NCI-H187 treated with DMSO at 0.1 percent for 48 hours (cell line): Measurements from ENCODE around the gene TTBK2.
"Not testable (repeated sequence)": the region's sequence is repeated elsewhere in the genome, so short reads cannot be mapped to it uniquely, and the experiment has no call there.

Experiments used
- DNase-seq: peaks from one replicate; lab custom pipeline; 2025; lab: John Stamatoyannopoulos, UW

TTBK2 gene

DNA sequence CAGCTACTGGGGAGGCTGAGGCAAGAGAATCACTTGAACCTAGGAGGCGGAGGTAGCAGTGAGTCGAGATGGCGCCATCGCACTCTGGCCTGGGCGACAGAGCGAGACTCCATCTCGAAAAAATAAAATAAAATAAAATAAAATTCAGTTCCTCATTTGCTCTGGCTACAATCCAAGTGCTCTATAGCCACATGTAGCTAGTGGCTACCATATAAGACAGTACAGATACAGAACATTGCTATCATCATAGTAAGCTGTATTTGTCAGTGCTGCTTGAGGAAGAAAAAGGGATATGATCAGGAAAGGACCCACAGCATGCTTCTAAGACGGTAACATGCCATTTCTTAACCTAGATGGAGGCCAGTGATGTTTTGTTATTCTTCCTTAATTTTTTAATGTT lies 95.0 kb downstream of the TTBK2 start:
- DNase-seq: no peak

DNA sequence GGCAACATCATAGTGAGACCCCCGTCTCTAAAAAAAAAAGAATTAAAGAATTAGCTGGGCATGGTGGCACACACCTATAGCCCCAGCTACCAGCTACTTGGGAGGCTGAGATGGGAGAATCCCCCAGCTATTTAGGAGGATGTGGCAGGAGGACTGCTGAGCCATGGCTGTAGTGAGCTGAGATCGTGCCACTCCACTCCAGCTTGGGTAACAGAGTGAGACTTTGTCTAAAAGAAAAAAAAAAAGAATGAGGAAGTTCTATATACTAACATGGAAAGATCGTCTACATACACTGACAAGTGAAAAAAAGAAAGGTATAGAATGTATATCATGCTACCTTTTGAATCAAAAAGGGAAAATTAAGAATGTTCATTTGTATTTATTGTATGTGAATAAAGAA lies 99.8 kb downstream of the TTBK2 start:
- no peak for DNase-seq

DNA sequence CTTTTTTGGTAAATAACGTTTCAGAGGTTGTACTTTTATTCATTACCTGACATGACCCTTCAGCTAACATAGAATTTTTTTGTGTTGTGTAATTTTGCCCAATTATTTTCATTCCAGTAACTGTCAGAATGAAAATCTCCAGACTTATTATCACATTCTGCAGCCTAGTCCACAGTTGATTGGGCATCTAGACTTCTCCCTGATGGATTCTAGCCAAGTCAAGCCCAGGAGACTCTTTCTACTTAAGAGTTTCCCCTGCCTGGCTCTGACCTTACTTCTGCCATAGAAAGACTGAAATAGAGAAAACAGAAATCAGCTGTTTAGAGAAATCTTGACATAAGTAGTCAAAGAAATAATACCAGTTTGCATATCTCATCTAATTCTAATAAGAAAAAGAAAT lies 100.8 kb downstream of the TTBK2 start:
- no peak for DNase-seq

DNA sequence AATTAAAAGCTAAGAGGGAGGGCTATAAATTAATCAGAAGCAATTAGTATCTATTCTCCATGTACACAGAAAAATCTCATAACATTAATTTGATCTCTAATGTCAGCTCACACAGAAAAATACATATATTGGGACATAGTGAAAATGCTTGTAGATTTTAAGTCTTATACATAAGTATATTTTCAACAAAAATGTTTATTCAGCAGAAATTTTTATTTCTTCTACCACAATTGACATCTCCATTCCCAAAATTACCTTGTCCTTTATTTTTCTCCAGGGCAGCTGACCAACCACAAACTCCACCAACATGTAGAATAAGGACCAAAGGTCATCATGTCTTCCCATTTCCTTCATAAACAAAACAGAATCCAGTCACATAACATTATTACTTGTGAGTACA lies 109.1 kb downstream of the TTBK2 start:
- no peak for DNase-seq

DNA sequence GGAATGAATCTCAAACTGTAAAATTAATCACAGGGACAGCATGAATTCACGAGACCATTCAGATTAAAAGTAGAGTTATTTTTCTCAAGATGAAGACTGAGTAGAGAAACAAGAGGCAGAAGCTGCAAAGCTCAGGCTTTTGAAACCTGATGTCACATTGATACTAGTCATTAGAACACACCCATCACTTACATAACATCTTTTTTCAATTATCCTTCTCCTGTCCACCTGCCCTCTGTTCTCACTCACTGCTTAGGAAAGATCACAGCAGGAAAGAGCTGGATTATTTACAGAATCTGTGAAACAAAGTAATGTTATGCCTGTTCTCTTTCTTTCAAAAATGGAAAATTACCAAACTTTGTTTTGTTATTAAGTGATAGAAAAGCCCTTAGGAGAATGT lies 111.7 kb downstream of the TTBK2 start:
- DNase-seq: no peak

DNA sequence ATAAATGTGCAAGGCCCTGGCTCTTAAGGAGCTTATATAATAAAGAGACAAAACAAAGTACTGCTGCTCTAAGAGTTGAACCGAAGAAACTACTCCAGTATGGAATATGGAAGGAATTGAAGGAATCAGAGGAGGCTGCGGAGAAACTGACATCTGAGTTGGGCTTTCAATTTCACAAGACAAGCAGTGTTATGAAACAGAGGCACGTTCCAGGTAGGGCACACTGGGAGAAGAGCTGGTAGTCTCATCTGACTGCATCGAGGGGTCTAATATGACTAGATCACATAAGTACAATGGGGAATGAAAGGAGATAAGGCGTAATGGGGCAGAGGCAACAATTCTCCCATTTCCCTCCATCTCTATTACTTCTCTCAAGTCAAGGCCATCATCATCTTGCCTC lies 115.3 kb downstream of the TTBK2 start:
- no peak for DNase-seq

DNA sequence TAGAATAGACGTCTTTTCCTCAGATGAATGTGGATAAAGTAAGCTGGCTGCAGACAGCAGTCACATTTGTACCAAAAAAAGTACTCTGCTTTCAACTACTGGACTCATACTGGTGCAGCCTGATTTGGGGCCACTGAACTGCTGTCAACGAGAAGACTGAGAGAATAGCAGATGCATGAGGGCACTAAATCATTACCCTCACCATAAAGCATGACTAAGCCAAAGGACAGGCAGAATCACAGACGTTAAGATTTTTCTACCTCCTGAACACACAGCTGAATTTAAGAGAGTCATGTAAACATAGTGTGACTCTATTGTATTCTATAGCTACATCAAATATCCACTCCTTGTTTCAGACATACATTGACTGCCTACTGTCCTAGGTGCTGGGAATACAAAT lies 115.8 kb downstream of the TTBK2 start:
- DNase-seq: no peak

DNA sequence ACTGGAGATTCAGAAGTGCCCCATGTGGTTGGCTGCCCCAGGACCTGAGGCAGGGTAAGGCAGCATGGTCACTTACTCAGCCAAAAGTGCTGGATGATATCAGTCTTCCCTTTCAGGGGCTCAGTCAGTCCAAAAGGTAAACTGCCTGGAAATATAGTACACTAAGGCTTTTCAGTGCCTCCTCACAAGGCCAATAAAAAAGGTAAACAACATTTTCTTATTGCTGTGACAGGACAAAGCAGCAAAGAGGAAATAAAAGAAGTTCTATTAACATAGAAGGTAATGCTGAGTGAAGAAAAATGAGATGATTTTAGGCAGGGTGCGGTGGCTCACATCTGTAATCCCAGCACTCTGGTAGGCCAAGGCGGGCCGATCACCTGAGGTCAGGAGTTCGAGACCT lies 117.1 kb downstream of the TTBK2 start:
- DNase-seq: no peak

DNA sequence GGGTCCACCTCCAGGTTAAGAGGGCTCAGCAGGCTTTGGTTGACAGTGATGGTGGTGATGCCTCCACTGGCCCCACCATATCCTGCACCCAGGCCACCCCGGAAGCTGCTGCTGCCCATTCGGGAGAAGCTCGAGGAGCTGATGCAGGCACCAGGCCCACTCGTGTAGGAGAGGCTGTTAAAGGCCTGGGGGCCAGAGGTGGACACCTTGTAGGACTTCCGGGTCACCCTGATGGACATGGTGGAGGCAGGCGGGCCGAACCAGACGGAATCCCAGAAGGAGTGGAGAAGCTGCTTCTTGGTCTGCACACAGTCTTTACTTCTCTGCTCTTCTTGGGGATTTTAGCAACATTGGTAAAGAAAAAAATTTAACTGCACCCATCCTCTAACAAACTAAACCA lies 118.4 kb downstream of the TTBK2 start:
- no peak for DNase-seq

DNA sequence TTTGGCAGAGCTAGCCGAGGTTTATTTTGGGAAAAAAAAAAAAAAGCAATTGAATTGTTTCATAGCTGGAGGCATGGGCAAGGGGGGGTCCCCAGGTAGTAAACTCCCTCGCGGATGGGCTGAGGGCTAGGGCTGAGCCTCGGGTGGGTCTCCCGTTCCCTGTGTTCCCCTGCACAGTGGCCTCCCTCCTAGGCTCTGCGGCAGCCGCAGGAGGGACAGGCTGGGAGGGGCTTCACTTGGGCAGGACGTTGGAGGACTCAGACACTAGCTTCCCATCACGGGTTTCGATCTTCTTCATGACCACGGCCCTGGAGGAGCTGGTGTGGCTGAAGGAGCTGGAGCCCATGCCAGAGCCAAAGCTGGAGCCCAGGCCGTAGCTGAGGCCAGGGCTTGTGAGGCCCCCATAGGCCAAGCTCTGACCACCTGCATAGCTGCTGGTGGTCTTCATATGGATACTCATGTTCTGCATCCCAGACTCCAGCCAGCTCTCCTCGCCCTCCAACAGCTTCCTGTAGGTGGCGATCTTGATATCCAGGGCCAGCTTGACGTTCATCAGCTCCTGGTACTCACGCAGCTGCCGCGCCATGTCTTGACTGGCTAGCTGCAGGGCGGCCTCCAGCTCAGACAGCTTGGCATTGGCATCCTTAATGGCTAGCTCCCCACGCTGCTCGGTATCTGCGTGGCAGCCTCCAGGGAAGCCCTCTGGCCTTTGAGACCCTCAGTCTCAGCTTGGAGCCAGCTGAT lies 119.7 kb downstream of the TTBK2 start:
- no peak for DNase-seq

DNA sequence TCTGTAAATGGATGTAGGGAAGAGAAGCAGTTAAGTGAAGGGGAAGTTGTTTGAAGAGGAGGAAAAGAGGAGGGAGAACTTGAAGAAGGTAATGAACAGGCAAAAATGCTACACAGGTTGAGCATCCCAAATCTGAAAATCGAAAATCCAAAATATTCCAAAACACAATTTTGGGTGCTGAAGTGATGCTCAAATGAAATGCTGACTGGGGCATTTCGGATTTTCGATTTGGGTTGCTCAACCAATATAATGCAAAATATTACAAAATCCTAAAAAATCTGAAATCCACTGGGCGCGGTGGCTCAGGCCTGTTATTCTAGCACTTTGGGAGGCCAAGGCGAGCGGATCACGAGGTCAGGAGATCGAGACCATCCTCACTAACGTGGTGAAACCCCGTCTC lies 121.8 kb downstream of the TTBK2 start:
- DNase-seq: no peak

DNA sequence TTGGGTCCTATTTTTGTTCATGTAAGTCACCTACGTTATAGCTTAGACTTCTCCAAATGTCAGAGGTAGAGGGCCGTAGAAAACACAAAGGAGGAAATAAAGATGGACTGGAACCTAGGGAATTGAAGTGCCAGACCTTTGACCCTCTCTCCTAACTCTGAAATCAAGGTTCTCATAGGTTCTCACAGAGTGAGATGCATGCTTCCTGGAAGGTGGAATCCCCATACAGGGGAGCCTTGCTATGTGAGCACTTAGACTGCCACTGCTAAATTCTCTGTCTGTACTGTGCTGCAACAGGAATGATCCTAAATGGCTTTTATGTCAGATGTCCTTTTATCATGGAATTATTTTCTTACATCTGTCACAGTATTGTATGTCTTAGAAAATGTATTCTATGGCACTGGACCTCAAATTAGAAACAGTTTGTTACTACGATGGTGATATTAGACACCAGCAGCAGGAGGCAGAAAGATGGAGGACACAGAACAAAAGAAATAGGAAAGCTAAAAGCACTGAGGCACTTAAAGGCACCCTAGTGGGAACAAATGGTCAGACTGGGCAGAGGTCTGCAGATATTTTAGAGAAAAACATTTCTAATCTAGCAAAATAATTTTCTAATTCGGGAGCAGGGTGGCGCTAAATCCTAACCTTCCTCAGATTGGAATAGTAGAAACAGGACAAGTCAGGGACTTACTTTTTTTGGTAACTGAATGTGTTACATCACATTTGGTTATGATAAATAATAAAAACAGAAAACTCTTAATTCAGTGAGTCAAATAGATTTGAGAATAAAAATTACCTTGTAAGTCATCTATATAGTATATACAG lies 123.4 kb downstream of the TTBK2 start:
- no peak for DNase-seq

DNA sequence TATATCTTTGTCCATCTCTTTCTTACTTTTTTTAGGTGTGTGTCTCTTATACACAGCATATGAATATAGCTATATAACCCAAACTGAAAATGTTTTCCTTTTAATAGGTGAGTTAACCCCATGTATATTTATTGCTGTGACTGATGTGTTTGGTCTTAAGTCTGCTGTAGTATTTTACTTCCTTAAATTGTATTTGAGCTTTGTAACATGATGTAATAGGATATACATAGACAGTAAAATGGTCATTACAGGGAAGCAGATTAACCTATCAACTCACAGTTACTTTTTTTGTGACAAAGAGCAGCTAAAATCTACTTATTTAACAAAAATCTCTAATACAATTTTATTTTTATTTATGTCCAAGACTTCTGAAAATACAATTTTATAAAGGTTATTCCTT lies 131.9 kb downstream of the TTBK2 start:
- DNase-seq: no peak

DNA sequence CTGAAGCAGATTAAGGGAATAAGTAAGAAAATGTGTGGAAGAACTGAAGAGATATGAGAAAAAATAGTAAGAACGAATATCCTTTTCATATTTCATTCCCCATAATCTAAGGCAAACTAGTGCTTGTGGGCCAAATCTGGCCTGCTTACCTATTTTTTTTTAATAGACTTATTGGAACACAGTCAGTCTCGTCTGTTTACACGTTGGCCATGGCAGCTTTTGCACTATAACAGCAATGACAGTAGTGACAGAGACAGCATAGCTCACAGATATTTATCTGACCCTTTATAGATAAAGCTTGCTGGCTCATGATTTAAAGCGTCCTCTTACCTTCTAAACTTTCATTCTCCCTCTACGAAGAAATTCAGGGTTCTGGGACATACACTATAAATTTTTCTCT lies 133.6 kb downstream of the TTBK2 start:
- no peak for DNase-seq

DNA sequence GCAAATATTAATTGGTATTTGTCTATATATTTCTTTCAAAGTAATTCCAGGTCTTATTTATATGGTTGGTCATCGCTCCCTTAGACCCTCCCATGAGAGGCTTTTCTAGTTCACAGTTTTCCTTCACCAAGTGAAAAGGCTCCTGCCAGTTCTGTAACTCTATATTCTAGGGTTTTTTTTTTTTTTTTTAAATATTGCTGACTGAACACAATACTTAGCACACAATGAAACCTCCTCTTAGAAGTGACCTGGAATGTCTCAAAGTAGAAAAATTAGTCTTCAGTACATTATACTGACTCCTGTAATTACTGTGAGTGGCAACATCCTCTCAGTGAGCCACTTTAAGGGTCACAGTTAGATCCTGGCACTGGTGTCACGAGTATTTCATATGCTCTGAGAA lies 135.0 kb downstream of the TTBK2 start:
- no peak for DNase-seq

DNA sequence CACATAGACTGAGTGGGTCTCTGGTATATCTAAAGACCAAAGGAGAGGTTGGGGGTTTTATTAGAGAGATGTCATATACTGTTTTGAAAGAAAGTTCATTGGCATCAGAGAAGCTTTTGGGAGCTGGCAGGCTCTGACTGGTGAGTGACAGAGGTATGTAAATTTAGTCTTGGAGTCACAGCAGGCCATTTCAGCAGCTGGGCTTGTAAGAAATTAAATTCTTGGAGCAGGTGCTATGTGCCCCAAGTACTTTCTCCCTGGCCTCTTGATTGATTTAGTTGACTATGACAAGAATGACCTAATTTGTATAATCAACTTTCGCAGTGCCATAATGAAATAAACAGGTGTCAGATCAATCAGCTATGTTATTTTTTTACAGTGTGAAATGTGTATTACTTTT lies 135.9 kb downstream of the TTBK2 start:
- no peak for DNase-seq

DNA sequence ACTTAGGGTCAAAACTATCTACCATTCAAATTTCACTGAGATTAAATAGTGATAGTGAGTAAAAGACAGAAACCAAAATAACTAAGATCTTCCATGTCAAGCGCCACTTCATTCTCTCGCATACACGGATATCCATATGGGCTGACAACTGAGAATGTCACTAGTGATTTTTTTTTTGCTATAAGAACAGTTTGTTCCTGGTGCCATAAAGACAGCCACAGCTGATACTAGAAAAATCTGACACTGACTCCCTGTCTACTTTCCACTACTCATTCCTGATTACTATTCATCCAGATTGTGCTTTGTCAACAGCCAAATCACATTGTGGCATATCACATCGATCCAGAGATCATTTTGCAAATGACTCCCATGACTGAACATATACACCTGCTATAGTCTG lies 137.9 kb downstream of the TTBK2 start:
- no peak for DNase-seq

DNA sequence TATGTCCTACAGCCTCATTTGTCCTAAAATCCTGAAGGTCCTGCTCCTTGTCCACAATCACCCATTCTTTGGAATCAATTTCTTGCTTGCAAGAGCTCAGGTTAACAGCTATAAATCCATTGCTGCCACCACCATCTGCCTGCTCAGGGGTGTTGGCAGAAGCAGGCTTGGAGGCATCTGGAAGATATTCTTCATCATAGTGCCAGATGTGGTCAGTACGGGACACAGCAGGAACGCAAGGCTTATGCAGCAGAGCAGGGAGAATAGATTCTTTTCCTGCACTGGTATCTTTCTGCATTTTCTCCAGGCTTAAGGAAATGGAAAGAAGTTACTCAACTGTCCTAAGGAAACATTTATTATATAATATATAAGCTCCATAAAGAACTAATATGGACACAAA lies 145.2 kb downstream of the TTBK2 start:
- DNase-seq: no peak

DNA sequence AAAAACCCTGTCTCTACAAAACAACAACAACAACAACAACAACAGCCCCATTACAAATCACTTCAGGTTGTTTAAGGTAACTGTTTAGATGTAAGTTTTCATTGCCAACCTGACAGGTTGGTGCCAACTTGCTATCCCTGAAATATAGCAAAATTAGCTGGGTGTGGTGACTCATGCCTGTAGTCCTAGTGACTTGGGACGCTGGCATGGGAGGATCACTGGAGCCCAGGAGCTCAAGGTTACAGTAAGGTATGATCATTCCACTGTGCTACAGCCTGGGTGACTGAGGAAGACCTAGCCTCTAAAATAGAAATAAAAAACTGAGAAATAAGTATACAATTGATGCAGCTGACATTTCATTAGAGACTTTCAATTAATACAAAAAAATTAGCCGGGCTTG lies 147.7 kb downstream of the TTBK2 start:
- DNase-seq: no peak

DNA sequence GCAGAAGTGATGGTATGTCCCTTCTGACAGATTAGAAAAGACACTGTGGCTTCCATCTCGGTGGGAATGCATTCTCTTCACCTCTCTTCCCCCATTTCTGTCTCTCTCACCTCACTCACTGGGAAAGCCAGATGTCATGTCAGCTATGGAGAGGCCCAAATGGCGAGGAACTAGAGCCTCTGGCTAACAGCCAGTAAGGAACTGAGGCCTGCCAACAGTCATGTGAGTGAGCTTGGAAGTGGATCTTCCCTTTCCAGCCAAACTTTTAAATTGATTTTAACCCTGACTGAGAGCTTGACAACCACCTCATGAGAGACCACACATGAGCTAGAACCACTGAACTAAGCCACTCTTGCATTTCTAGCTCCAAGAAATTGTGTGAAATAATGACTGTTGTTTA lies 148.4 kb downstream of the TTBK2 start:
- no peak for DNase-seq

DNA sequence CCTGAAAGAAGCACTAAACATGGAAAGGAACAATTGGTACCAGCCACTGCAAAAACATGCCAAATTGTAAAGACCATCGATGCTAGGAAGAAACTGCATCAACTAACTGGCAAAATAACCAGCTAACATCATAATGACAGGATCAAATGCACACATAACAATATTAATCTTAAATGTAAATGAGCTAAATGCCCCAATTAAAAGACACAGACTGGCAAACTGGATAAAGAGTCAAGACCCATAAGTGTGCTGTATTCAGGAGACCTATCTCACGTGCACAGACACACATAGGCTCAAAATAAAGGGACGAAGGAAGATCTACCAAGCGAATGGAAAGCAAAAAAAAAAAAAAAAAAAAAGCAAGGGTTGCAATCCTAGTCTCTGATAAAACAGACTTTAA lies 154.5 kb downstream of the TTBK2 start:
- DNase-seq: not testable (repeated sequence)

DNA sequence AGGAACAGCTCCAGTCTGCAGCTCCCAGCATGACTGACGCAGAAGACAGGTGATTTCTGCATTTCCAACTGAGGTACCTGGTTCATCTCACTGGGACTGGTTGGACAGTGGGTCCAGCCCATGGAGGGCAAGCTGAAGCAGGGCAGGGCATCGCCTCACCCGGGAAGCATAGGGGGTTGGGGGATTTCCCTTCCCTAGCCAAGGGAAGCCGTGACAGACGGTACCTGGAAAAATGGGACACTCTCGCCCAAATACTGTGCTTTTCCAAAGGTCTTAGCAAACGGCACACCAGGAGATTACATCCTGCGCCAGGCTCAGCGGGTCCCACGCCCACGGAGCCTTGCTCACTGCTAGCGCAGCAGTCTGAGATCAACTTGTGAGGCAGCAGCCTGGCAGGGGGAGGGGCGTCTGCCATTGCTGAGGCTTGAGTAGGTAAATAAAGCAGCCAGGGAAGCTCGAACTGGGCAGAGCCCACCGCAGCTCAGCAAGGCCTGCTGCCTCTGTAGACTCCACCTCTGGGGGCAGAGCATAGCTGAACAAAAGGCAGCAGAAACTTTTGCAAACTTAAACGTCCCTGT lies 156.3 kb downstream of the TTBK2 start:
- DNase-seq: not testable (repeated sequence)

DNA sequence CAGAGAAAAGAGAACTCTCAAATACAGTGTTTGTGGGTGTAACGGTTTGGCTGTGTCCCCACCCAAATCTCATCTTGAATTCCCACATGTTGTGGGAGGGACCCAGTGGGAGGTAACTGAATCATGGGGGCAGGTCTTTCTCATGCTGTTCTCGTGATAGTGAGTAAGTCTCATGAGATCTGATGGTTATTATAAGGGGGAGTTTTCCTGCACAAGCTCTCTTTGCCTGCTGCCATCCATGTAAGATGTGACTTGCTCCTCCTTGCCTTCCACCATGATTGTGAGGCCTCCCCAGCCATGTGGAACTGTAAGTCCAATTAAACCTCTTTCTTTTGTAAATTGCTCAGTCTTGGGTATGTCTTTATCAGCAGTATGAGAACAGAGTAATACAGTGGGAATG lies 158.8 kb downstream of the TTBK2 start:
- DNase-seq: not testable (repeated sequence)
